HG02763 (cell line): Measurements from ENCODE around the gene PLA2G4B.

ENCODE experiments used
- ATAC-seq: cut with Tn5 transposase; IDR thresholded peaks from one replicate; pipeline ENCODE4 v1.9.1; 2021; ENCODE audit warnings: mild to moderate bottlenecking, moderate library complexity; ENCODE audit not compliant: unreplicated experiment

The PLA2G4B gene

GRCh38 chr15:41850482-41851166, 12.0 kb downstream of the PLA2G4B start:
- no peak for ATAC-seq

DNA sequence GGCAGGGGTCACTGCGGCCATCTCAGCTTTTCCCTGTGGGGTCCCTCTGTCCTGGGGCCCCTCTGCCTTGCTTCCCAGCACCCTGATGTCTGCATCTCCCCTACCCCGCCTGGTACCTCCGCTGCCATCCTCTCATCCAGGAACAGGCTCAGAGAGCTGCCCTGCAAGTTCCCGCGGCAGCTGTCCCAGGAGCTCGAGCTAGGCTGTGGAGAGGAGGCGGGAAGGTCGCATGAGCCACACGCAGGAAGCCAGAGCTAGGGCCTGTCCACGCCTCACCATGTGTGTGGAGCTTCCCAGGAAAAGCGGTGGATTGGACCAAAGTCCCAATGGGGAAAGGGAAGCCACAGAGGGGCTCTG, 12.5 kb downstream of the PLA2G4B start:
- no peak for ATAC-seq

GRCh38 chr15:41851755-41852370, 13.2 kb downstream of the PLA2G4B start:
- ATAC-seq, result no peak

DNA sequence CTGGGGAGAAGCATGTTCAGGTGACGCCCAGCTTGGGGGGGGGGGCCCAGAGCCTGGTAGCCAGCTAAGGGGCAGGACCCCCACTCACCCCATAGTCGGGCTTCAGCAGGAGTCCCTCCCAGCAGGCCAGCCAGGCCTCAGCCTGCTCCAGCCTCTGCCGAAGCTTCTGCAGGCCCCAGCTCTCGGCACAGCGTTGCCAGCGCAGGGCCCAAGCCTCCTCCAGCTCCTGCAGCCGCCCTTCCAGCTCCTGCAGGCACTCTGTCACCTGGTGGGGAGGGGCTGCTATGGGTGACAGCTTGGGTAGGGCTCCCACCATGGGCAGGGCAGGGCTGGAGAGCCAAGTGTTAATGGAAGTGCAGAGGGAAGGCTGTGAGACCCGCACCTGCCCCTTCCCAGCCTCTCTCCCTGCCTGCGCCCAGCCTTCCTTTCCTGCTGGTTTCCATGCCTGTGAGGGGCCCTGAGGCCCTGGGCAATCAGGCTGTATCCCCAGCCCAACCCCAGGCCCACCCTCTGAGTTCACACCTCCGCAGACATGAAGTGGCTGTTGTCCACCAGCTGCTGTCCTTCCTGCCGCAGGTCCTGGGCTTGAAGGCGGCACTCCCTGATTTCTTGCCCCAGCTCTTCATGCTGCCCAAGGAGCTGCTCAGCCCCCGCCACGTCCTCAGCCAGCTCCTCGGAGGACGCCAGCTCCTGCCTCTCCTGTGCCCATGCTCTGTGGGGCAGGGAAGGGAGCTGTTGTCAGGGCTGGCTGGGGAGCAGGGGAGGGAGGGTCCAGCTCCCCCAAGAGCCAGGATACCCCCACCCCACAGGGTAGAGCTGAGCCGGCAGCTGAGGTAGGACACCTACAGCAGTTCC, 14.3 kb downstream of the PLA2G4B start:
- no peak for ATAC-seq

- ATAC-seq, result no peak
Observed at GRCh38 chr15:41853831-41854230, 15.2 kb downstream of the PLA2G4B start.

DNA sequence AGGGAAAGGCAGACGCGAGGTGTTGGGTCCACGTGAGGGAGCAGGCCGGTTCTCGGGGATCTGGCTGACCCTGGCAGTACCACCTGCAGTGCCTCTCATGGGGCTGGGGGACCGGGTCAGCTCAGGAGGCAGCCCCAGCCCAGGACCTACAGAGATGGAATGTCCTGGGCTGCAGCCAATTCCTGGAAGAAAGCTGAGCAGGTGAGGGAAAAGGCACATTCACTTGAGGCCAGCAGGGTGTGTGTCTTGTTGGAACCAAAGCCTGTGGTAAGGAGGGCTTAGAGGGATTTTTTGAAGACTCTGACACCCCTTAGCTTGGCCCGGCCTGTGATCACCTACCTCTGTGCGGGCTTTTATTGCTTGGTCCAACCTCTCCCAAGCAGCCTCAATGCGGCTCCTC, 15.8 kb downstream of the PLA2G4B start:
- ATAC-seq, result no peak

DNA sequence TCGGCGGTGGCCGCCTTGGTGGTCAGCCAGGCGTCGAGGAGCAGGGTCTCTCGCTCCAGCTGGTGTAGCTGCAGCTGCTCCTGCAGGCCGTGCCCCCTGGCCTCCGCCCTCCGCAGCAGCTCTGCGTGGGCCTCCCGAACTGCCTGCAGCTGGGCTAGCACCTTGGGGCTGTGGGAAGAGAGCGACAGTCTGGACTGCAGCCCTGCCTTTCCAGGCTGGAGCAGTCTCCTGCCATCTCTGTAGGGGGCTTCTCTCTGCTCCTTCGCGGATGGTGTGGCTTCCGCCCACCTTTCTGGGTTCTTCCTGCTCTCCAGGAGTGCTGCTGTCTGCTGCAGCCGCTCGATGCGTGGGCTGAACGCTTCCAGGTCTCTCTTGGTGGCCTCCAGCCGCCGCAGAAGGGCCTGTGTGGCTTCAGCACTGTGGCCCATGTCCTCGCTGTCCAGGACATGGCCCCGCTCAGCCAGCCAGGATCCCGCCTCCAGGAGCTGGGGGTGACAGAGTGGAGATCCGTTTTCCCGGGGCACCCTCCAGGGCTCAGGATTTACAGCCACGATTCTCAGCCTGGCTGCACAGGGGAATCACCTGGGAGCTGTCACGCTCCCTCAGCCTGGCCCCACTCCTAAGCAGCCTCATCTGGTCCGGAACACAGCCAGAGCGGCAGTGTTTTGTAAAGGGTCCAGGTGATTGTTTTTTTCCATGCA, 16.8 kb downstream of the PLA2G4B start:
- no peak for ATAC-seq

DNA sequence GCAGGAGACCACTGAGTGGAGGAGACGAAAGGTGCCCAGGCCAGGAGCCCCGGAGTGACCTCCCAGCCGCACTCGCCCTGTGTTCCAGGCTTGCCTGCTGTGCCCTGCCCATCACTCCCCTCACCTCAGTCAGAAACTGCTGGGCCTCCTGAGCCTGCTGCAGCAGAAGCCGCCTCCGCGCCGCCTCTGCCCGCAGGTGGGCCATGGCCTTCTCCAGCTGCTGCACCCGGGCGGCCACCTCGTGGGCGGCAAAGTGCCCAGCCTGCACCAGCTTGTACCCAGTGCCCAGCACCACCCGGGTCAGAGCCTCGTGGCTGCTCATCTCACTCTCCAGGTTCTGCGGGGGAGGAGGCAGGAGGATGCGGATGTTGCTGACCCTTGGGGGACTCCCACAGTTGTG, 17.6 kb downstream of the PLA2G4B start:
- ATAC-seq, result no peak

GRCh38 chr15:41856716-41857115, 18.1 kb downstream of the PLA2G4B start:
- ATAC-seq, result no peak

DNA sequence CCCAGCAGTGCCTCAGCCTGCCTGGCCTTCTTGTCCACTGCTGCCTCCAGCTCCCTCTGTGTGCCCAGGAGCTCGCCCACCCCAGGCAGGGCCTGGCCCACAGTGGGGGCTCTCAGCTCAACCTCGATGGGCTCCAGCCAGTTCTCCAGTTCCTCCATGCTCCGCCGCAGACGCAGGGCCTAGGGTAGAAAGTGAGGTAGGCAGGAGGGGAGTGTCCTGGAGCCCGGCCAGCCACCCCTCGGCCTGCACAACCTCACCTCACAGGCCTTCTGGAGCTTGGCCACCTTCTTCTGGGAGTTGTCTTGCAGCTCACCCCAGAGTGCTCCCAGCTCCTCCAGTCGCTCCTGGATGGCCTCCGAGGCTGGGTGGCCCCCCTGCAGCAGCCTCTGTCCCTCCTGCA, 18.7 kb downstream of the PLA2G4B start:
- ATAC-seq, result no peak

DNA sequence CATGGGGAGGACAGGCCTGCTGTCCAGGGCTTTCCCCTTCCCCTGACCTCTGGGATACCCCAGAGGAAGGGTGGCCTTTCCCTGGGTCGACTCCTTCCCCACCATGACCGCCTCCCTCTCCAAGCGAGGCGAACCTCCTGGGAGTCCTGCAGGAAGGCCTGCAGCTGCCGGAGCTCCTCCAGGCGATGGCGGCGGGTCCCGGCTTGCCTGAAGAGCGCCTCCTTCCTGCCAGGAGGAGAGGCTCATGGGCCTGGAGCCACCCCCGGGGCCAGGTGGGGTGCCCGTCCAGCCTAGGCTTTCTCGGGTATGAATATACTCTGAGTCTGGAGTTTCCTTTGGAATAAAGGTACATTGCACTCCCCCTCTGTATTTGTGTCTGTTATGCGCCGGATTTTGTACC, 20.1 kb downstream of the PLA2G4B start:
- ATAC-seq, result no peak

DNA sequence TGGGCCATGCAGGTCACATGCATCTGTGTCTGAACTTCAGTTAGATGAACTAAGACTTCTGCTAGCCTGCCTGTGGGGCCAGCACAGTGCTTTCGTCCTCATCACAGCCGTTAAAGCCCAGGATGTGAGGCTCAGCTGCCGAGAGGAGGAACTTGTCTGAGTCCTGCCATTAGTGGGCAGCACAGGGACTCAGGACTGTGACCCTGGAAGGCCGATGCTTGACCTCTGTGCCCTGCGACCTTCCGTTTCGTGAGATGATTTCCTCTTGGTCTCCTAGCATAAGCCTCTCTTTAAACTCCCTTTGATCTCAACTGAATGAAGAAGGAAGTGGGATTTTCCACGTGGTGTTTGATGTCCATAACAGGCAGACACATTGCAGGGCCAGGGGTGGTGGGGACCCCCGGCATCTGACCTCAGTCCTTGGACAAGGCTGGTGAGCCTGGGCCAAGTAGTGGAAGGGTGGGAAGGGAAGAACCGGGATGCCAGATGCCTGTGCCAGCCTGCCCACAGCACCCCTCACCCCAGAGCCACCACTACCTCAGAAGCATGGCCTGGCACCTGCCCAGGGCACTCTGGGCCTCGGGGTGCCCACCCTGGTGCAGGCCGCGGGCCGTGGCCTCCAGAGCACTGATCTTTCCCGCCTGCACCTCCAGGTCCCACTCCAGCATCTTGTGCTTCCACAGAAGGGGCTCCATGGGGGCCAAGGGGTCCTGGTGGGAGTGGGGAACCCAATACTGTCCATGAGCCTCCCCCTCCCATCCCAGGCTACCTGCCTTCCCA, 21.6 kb downstream of the PLA2G4B start:
- ATAC-seq, result no peak

GRCh38 chr15:41861736-41862356, 23.2 kb downstream of the PLA2G4B start:
- no peak for ATAC-seq

DNA sequence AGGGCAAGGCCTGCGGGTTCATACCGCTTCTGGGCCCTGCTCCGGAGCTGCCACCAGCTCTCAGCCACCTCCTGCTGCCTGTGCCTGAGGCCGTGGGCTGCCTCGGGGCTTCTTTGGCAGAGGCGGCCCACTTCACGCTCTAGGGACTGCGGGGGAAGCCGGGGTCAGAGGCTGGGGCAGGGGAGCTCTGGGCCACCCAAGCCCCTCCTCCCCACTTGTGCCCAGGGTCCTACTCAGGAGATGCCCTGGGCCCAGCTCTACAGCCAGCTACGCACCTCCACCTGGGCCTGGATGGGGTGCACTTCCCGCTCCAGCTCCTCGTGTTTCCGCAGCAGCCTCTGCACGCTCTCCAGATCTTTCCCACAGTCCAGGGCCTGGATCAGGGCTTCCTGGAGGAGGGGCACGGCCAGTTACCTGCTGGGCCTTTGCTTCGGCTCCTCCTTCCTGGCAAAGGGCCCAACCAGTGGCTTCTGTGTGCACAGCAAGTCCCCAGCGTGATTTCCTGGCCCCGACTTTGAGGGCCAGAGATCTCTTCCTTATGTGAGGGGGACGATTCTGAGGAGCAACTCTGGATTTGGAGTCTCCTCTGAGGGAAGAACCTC, 24.0 kb downstream of the PLA2G4B start:
- no peak for ATAC-seq

DNA sequence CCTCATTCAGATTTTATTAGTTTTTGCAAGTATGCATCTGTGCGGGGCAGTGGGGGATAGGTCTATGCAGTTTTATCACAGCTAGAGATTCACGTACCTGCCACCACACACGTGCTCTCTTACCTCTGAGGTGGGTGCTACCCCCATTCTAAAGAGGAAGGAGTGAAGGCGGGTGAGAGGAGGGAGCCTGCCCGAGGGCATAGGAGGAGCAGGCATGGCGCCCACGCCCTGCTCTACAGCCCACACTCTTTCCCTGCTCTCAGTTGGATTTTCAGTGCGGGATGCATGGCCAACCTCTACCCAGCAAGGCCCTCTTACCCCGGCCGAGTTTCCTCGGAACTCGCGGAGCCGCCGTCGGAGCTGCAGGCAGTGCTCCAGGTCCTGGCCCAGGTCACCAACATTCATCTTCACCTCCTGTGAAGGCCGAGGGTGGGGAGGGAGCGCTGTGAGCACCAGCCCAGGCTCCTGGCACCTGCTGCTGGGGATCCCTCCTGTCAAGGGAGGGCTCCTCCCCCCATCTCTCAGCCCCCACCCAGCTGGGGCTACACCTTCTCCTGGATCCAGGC, 26.9 kb downstream of the PLA2G4B start:
- no peak for ATAC-seq

- no peak for ATAC-seq
Observed at GRCh38 chr15:41866263-41866703, 27.6 kb downstream of the PLA2G4B start.

GRCh38 chr15:41866872-41867579, 28.4 kb downstream of the PLA2G4B start:
- ATAC-seq, result no peak

DNA sequence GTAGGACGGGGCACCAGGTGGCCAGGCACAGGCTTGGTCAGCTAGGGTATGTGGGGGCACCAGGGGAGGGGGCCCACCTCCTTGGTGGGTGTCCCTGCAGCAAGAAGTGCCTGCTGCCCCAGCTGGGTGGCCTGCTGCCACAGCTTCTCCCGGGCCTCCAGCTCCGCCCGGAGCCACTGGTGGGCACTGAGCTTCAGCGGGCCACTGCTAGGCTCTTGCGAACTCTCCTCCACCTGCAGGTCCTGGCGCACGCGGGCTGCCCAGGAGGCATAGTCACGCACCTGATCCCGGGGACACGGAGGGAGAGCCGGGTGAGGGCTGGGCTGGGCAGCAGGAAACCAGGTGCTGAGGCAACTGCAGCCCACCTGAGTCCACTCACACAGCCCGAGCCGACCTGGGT, 29.7 kb downstream of the PLA2G4B start:
- ATAC-seq, result no peak
